ENCODE data around the gene FKBP1C.

GRCh38 chr6:63259153-63259552 lies 47.9 kb downstream of the FKBP1C start:
- TF ChIP-seq, protein P1, sequence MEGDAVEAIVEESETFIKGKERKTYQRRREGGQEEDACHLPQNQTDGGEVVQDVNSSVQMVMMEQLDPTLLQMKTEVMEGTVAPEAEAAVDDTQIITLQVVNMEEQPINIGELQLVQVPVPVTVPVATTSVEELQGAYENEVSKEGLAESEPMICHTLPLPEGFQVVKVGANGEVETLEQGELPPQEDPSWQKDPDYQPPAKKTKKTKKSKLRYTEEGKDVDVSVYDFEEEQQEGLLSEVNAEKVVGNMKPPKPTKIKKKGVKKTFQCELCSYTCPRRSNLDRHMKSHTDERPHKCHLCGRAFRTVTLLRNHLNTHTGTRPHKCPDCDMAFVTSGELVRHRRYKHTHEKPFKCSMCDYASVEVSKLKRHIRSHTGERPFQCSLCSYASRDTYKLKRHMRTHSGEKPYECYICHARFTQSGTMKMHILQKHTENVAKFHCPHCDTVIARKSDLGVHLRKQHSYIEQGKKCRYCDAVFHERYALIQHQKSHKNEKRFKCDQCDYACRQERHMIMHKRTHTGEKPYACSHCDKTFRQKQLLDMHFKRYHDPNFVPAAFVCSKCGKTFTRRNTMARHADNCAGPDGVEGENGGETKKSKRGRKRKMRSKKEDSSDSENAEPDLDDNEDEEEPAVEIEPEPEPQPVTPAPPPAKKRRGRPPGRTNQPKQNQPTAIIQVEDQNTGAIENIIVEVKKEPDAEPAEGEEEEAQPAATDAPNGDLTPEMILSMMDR (IDR thresholded peaks at IDR 0.05; ENCODE audit: extremely low read depth in 1 of 2, insufficient read depth in 1 of 2, low read depth in 1 of 2, low read length in 2 of 2) = no peak
- TF ChIP-seq POLR2AphosphoS5 (IDR thresholded peaks at IDR 0.05; ENCODE audit: insufficient read depth, low read depth, low read length) (no peak), POLR2A (IDR thresholded peaks at IDR 0.05; ENCODE audit: low read depth, low read length) (no peak), EZH2 (IDR thresholded peaks at IDR 0.05; ENCODE audit: borderline replicate concordance, low read depth, low read length, severe bottlenecking) (no peak), MYC (IDR thresholded peaks at IDR 0.05; ENCODE audit: low read depth, low read length) (no peak), JUN (IDR thresholded peaks at IDR 0.05; ENCODE audit: borderline replicate concordance, insufficient read depth, insufficient read length, low read depth) (no peak)

Data from endothelial cell of umbilical vein (primary cell).